ENCODE data around the gene PTPRH.
"Not testable (repeated sequence)": the region's sequence is repeated elsewhere in the genome, so short reads cannot be mapped to it uniquely, and the experiment has no call there.

The PTPRH gene

GRCh38 chr19:55156202-55157063 is 52.9 kb downstream of the PTPRH start:
- Histone ChIP-seq H3K4me2 (no peak overlapping the region), H3K36me3 (ENCODE audit: insufficient read depth) (no peaks in the 10 kb centered on the region), H3K4me1 (ENCODE audit: low read depth, poor library complexity, severe bottlenecking) (no peaks in the 10 kb centered on the region), H3K27me3 (ENCODE audit: insufficient read depth, low read depth) (peaks cover 30% of the 10 kb centered on the region), H3K9ac (no peak overlapping the region), H3K27ac (no peak overlapping the region), H3K4me3 (IDR thresholded peaks at IDR 0.05; ENCODE audit: insufficient read depth, low read depth, low read length) (no peak overlapping the region), H3K79me2 (ENCODE audit: insufficient read depth, low read depth) (no peaks in the 10 kb centered on the region), H4K20me1 (ENCODE audit: insufficient read depth) (no peaks in the 10 kb centered on the region), H2AFZ (ENCODE audit: low read depth) (no peak overlapping the region)
- no peak for TF ChIP-seq CTCF (conservative IDR thresholded peaks at IDR 0.05; ENCODE audit: low read depth, low read length)

GRCh38 chr19:55155784-55156183 is 53.5 kb downstream of the PTPRH start:
- H3K36me3 ChIP-seq (ENCODE audit: insufficient read depth); H3K4me2 ChIP-seq; H2AFZ ChIP-seq (ENCODE audit: low read depth); H3K9ac ChIP-seq; H4K20me1 ChIP-seq (ENCODE audit: insufficient read depth); H3K79me2 ChIP-seq (ENCODE audit: insufficient read depth, low read depth); H3K4me3 ChIP-seq (IDR thresholded peaks at IDR 0.05; ENCODE audit: insufficient read depth, low read depth, low read length); H3K4me1 ChIP-seq (ENCODE audit: low read depth, poor library complexity, severe bottlenecking); H3K27ac ChIP-seq: not testable (repeated sequence)
- H3K27me3 ChIP-seq (ENCODE audit: insufficient read depth, low read depth) = peaks cover 30% of the 10 kb centered on the region

GRCh38 chr19:55153652-55154264 is 55.5 kb downstream of the PTPRH start:
- H3K27ac ChIP-seq = no peak overlapping the region

GRCh38 chr19:55152017-55152416 is 57.3 kb downstream of the PTPRH start:
- Histone ChIP-seq H3K27ac (no peak overlapping the region), H3K4me2 (no peak overlapping the region)

More at GRCh38 chr19:55153652-55154264, 55.5 kb downstream of the PTPRH start:
- H3K4me2 ChIP-seq = no peak overlapping the region
- H3K4me1 ChIP-seq (ENCODE audit: low read depth, poor library complexity, severe bottlenecking) = no peaks in the 10 kb centered on the region
- H4K20me1 ChIP-seq (ENCODE audit: insufficient read depth) = no peaks in the 10 kb centered on the region
- no peak overlapping the region for H3K4me3 ChIP-seq (IDR thresholded peaks at IDR 0.05; ENCODE audit: insufficient read depth, low read depth, low read length)
- H3K79me2 ChIP-seq (ENCODE audit: insufficient read depth, low read depth) = no peaks in the 10 kb centered on the region
- H2AFZ ChIP-seq (ENCODE audit: low read depth) = no peak overlapping the region
- no peaks in the 10 kb centered on the region for H3K36me3 ChIP-seq (ENCODE audit: insufficient read depth)
- no peak for TF ChIP-seq CTCF (conservative IDR thresholded peaks at IDR 0.05; ENCODE audit: low read depth, low read length)
- H3K9ac ChIP-seq = no peak overlapping the region
- H3K27me3 ChIP-seq (ENCODE audit: insufficient read depth, low read depth) = peaks cover 33% of the 10 kb centered on the region; the same call in 1 of the 2 replicates

More at GRCh38 chr19:55152017-55152416, 57.3 kb downstream of the PTPRH start:
- Histone ChIP-seq H4K20me1 (ENCODE audit: insufficient read depth) (no peaks in the 10 kb centered on the region), H3K9ac (no peak overlapping the region), H3K79me2 (ENCODE audit: insufficient read depth, low read depth) (no peaks in the 10 kb centered on the region), H3K27me3 (ENCODE audit: insufficient read depth, low read depth) (peaks cover 41% of the 10 kb centered on the region; the same call in 1 of the 2 replicates), H2AFZ (ENCODE audit: low read depth) (peak overlapping the region; percentile 44; the same call in 1 of the 2 replicates), H3K4me3 (IDR thresholded peaks at IDR 0.05; ENCODE audit: insufficient read depth, low read depth, low read length) (no peak overlapping the region), H3K4me1 (ENCODE audit: low read depth, poor library complexity, severe bottlenecking) (no peaks in the 10 kb centered on the region), H3K36me3 (ENCODE audit: insufficient read depth) (no peaks in the 10 kb centered on the region)
- no peak for TF ChIP-seq CTCF (conservative IDR thresholded peaks at IDR 0.05; ENCODE audit: low read depth, low read length)

Measured in KMS-11 (cell line).